ENCODE data around the gene NEIL1. TPM values are rescaled to one million over a fixed set of nuclear protein-coding genes. Genes with fewer than 3 reads are reported as not detected.

Gene NEIL1
- total and polyA plus RNA-seq, 3 donors from 2014 or later: 12.9 to 30.2 (median 19.8) TPM

DNA sequence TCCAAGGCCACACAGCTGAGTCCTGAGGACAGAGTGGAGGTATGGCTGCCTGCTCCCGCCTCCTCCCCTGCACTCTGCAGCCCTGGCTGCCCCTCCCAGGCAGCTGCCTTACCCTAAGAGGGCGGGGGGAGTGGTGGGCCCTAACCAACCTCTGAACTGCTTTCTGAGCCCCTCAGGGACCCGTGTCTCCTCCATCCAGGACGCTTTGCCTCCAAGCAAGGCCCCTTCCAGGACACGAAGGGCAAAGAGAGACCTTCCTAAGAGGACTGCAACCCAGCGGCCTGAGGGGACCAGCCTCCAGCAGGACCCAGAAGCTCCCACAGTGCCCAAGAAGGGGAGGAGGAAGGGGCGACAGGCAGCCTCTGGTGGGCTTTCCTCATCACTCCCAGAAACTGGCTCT, 7.6 kb downstream of the NEIL1 start:
- no peak overlapping the region for H3K27ac ChIP-seq
- intact Hi-C loops (cut with DNase I; ENCODE audit: low total_unique reads): no loop called here
- no peaks in the 10 kb centered on the region for H3K27me3 ChIP-seq
- no peaks in the 10 kb centered on the region for H3K4me1 ChIP-seq
- no peak for DNase-seq
- no peaks in the 10 kb centered on the region for H3K36me3 ChIP-seq (ENCODE audit: low read depth, missing control alignments)
- WGBS, 2 donors: 79 to 85% methylated on average over 5 to 7 of the region's 7 CpGs
- no peak for TF ChIP-seq CTCF (IDR thresholded peaks at IDR 0.05)
- TF ChIP-seq POLR2A (IDR thresholded peaks at IDR 0.05): no peak
- no peak overlapping the region for H3K4me3 ChIP-seq
- H3K9me3 ChIP-seq: no peaks in the 10 kb centered on the region

DNA sequence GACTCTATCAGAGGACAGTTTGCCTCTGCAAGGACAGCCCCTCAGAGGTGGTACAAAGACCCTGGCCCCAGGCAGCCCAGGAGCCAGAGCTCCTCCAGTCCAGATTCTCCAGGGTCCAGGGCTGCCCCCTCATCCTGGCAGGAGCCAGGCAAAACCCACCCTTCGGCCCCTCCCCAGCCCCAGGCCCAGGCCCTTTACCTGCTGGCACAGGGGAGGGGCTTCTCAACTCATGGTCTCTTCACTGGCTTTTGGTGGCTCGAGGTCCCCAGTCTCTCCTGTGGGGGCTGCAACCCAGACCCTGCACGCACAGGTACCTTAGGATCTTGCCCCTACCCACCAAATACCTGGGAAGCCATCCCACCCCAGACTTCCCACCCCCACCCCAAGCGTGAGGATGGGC, 8.5 kb downstream of the NEIL1 start:
- DNase-seq: no peak

GRCh38 chr15:75356006-75356405, 9.2 kb downstream of the NEIL1 start:
- TF ChIP-seq CTCF (IDR thresholded peaks at IDR 0.05): no peak
- Histone ChIP-seq H3K36me3 (ENCODE audit: low read depth, missing control alignments) (no peaks in the 10 kb centered on the region), H3K4me1 (no peaks in the 10 kb centered on the region), H3K4me3 (no peak overlapping the region), H3K27ac (no peak overlapping the region), H3K9me3 (no peaks in the 10 kb centered on the region), H3K27me3 (no peaks in the 10 kb centered on the region)
- DNase-seq: no peak
- WGBS, 2 donors: 89% methylated on average over 21 to 28 of the region's 28 CpGs
- intact Hi-C loops (cut with DNase I; ENCODE audit: low total_unique reads): no loop called here

More for the DNA sequence above, 8.5 kb downstream of the NEIL1 start:
- TF ChIP-seq CTCF (IDR thresholded peaks at IDR 0.05) (no peak), POLR2A (IDR thresholded peaks at IDR 0.05) (no peak)
- no peaks in the 10 kb centered on the region for H3K27me3 ChIP-seq
- H3K9me3 ChIP-seq: no peaks in the 10 kb centered on the region
- H3K36me3 ChIP-seq (ENCODE audit: low read depth, missing control alignments): no peaks in the 10 kb centered on the region
- 88% methylated on average over 4 of the region's 4 CpGs; no CpG with 5 or more reads in 1 of the 2 donors for WGBS, 2 donors
- intact Hi-C loops (cut with DNase I; ENCODE audit: low total_unique reads): no loop called here
- H3K4me1 ChIP-seq: no peaks in the 10 kb centered on the region
- H3K27ac ChIP-seq: no peak overlapping the region
- H3K4me3 ChIP-seq: no peak overlapping the region

- no peak overlapping the region for H3K4me3 ChIP-seq
- 96 to 98% methylated on average over 20 of the region's 20 CpGs for WGBS, 2 donors
- H3K27ac ChIP-seq: no peak overlapping the region
- H3K4me1 ChIP-seq: no peaks in the 10 kb centered on the region
- no peak for TF ChIP-seq POLR2A (IDR thresholded peaks at IDR 0.05)
- TF ChIP-seq CTCF (IDR thresholded peaks at IDR 0.05): no peak
- no peak for DNase-seq
- H3K36me3 ChIP-seq (ENCODE audit: low read depth, missing control alignments): no peaks in the 10 kb centered on the region
- H3K9me3 ChIP-seq: no peaks in the 10 kb centered on the region
- no peaks in the 10 kb centered on the region for H3K27me3 ChIP-seq
- intact Hi-C loops (cut with DNase I; ENCODE audit: low total_unique reads): no loop called here
Measured at GRCh38 chr15:75356517-75356916, 9.7 kb downstream of the NEIL1 start.

GRCh38 chr15:75357976-75358673, 11.3 kb downstream of the NEIL1 start:
- no peak for DNase-seq
- intact Hi-C loops (cut with DNase I; ENCODE audit: low total_unique reads): no loop called here
- Histone ChIP-seq H3K9me3 (no peaks in the 10 kb centered on the region), H3K4me1 (no peaks in the 10 kb centered on the region), H3K27ac (no peak overlapping the region), H3K4me3 (no peak overlapping the region), H3K27me3 (no peaks in the 10 kb centered on the region), H3K36me3 (ENCODE audit: low read depth, missing control alignments) (no peaks in the 10 kb centered on the region)
- WGBS, 2 donors: 87 to 95% methylated on average over 10 to 17 of the region's 17 CpGs
- TF ChIP-seq POLR2A (IDR thresholded peaks at IDR 0.05) (no peak), CTCF (IDR thresholded peaks at IDR 0.05) (no peak)

Data from testis (tissue), 3 donors.